ENCODE results near the gene FADS3. TPM values are rescaled to one million over a fixed set of nuclear protein-coding genes. Genes with fewer than 3 reads are reported as not detected.

FADS3 gene
- polyA plus RNA-seq, 1 donor = 41.5 TPM

GRCh38 chr11:61860054-61860903, 31.1 kb downstream of the FADS3 start:
- DNase-seq (ENCODE audit: low read depth) = no peak

DNA sequence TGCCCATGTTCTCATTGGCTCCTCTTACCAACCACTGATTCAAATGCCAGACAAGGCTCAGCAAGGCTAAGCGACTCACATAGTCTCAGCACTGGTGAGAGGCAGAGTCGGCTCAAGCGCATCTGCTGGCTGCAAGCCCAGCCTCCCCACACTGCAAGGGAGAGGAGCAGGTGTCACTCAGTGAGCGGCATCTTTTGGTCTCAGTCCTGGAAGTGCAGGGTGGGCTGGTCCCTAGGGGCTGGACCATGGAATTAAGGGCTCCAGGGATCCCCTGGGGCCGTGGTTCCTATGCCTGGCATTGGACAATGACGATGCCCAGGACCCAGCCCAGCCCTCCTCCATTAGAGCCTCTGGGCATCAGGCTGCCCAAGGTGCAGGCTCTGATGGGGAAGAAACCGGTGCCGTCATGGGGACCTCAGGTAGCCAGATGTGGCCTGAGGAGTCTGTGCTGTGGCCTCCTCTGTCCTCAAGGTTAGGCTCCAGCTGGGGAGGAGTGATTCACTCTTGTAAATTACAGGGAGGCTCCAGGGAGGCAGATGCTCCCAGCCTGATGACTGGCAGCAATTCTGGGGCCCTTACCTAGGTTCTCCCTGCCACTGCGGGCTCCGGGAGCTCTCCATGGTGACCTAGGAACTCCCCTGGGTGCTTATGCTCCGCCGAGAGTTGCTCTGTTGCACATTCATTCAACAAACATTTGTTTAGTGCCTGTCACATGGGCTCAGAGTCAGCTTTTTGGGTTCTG, 35.2 kb downstream of the FADS3 start:
- DNase-seq (ENCODE audit: low read depth) = no peak

DNA sequence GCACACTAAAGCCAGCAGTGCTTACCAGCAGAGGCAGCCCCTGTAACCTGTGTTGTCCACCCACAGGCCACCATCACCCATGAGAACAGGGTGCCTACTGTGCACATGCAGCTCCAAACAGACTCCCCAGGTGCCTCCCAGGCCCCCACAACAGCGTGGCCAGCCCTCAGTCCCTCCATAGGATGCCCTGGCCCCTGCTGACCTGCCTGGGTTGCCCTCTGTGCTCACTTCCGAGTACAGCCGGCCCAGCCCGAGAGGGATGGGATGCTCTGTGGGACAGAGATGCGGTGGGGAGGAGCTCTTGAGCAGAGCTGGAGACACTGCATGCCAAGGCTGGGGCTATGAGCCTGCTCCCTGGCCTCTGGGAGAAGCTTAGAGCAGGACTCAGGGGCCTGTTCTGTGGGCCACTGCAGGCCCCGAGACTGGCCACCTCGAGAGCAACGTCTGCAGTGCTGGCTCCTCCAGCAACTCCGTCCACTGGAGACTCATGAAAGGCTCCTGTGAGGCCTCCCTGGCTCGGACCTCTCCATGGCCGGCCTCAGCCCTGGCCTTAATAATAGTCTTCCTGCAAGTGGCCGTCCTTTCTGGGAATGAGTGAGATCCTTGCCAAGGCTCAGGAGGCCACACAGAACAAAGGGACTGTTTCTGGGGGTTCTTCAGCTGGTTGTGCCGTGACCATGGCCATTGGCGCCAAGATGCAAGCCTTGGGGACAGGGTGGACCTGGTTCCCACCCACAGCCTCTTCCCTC, 36.2 kb downstream of the FADS3 start:
- no peak for DNase-seq (ENCODE audit: low read depth)

GRCh38 chr11:61854206-61854895, 37.0 kb downstream of the FADS3 start:
- DNase-seq (ENCODE audit: low read depth) = no peak

- no peak for DNase-seq (ENCODE audit: low read depth)
These were observed 37.6 kb downstream of the FADS3 start for GRCh38 chr11:61853698-61854169.

DNA sequence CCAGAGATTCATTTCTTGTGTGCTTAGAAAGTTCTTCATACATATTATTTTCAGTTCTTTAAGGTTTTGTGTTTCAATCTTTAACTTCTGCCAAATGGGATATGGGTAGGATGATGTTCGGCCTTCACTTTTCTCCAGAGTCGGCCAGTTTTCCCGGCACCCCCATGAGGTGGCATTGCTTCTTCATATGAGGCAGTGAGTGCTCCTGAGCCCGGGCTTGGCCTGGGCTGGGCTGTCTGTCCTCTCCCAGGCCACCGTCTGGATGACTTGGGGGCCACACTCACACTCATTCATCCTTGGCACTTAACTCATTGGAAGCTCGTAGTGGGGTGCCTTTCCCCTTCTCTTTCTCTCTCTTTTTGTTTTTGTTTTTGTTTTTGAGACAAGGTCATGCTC, 39.4 kb downstream of the FADS3 start:
- DNase-seq (ENCODE audit: low read depth) = no peak

DNA sequence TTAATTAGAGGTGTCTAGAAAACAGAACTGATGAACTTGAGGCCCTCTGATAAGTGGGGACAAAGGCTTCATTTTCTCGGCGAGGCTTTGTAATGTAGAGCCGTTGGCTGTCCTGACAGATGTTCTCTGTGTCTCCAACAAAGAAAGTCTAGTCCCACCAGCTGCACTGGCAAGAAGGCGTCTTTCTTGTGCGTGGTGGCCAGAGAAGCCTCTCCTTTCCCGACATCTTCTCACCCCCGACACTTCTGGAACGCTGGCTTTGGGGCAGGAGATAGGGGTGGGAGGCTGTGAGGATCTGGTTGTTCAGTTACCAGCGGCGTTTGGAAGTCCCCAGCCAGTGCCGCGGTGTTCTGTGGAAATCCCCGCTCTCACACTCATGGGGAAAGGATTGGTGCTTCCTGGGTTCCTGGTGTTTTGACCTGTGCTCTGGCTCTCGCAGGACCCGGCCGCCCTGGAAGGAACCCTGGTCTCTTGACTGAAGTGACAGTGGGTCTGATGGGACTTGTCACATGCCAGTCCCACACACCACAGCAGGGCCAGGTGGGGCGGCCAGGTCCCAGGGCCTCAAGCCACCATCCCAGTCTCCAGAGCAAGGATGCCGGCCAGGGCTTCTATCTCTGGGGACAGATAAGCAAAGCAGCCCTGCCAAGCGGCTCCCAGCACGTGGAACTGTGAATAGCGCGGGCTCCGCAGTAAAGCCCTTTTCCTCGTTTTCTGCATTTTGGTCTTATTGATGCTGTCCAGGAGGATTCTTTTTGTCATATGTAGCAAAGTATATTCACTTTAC, 40.0 kb downstream of the FADS3 start:
- no peak for DNase-seq (ENCODE audit: low read depth)

- no peak for DNase-seq (ENCODE audit: low read depth)
These were observed 40.7 kb downstream of the FADS3 start for GRCh38 chr11:61850687-61851086.

- no peak for DNase-seq (ENCODE audit: low read depth)
These were observed 42.7 kb downstream of the FADS3 start for GRCh38 chr11:61848631-61849030.

GRCh38 chr11:61847914-61848581, 43.3 kb downstream of the FADS3 start:
- no peak for DNase-seq (ENCODE audit: low read depth)

DNA sequence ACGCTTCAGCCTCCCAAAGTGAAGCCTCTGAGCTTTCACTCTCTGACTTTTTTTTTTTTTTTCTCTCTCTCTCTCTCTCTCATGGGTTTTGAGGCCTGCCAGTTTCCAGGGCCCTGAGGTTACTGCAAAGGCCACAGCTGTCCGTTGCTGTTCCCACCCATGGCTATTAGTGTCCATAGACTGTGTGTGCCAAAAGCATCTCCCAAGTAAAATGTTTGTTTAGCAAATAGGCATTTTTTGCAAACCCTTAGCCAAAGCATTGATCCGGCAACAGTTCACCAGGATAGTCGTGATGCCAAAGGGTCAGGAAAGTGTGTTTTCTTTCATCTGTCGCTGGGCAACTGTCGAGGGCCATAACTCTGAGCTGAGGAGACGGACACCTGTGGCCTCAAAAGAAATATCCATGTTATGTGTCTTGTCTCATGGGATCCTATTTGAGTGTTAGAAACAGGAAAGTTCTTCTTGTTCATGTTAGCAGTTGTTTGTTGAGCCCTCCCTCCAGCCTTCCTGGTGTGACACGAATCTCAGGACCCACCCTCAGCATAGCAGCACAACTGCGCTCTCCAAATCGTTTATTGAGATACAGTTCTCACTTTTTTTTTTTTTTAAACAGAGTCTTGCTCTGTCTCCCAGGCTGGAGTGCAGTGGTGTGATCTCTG, 44.9 kb downstream of the FADS3 start:
- no peak for DNase-seq (ENCODE audit: low read depth)

- no peak for DNase-seq (ENCODE audit: low read depth)
These were observed 46.3 kb downstream of the FADS3 start for GRCh38 chr11:61844909-61845565.

DNA sequence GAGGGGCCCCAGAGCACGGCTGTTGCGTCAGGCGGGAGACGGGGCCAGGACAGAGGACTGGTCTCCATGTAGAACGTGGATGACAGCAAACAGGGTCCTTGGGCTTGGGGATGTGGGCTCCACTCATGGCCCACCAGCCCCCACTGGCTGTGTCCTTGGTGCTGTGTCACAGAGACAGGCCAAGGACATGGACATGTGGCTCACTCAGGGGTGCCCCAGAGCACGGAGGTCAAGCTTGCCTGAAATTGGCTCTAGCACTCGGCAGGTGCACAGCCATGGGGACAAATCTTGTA, 48.9 kb downstream of the FADS3 start:
- no peak for DNase-seq (ENCODE audit: low read depth)

DNA sequence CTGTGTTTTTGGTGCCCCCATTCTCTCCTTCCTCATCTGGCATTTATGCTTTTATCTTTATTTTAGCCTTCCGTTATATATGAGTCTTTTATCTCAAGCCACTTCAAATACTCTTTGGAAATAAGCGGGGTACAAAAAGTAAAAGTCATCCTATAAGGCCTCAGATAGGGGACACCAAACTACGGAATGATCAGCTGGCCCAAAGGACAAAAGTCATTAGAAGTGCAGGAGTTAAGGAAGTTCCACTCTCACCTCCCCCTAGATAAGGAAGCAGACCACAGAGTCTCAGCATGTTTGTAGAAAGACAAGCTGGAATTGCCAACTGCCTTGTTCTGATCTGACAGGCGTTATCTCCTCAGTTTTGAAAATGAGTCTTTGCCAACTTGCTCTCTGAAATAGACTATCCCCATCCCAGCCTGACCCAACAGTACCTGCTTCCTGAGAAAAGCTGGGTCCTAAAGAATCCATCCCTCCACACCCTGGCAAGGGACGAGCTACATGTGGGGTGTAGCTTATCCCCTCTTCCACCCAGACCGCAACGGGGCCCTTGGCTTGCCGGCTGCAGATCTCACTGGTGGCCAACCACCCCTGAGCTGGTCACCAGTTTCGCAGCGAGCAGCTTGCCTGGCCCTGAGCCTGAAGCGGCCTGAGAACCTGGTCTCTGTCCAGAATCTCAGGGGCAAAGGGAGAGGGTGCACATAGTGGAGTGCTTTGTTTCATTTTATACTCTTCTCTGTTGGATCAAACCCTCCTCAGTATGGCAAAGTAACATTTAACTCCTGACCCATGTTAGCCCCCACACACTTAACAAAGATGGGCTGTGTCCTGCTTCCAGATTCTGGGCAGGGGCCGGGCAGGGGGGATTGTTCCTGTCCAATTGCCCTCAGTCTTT, 49.5 kb downstream of the FADS3 start:
- DNase-seq (ENCODE audit: low read depth) = no peak

- DNase-seq (ENCODE audit: low read depth) = no peak
These were observed 51.0 kb downstream of the FADS3 start for GRCh38 chr11:61840371-61840770.

- DNase-seq (ENCODE audit: low read depth) = no peak
These were observed 51.6 kb downstream of the FADS3 start for GRCh38 chr11:61839742-61840141.

GRCh38 chr11:61838921-61839320, 52.4 kb downstream of the FADS3 start:
- DNase-seq (ENCODE audit: low read depth) = no peak

- no peak for DNase-seq (ENCODE audit: low read depth)
These were observed 52.8 kb downstream of the FADS3 start for GRCh38 chr11:61838501-61838900.
